ENCODE measurements around the gene CLEC2B.

CLEC2B gene

DNA sequence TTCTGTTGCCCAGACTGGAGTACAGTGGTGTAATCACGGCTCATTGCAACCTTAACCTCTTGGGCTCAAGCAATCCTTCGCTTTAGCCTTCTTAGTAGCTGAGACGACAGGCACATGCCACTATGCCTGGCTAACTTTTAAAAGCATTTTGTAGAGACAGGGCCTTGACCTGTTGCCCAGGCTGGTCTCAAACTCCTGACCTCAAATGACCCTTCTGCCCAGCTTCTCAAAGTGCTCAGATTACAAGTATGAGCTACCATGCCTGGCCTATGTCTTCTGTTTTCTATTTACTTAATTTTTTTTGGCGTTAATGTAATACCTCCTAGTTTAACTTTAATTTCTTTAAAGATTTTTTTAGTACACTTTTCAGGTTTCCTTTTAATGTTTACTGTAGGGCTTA is 62.4 kb downstream of the CLEC2B start:
- no peak for DNase-seq

DNA sequence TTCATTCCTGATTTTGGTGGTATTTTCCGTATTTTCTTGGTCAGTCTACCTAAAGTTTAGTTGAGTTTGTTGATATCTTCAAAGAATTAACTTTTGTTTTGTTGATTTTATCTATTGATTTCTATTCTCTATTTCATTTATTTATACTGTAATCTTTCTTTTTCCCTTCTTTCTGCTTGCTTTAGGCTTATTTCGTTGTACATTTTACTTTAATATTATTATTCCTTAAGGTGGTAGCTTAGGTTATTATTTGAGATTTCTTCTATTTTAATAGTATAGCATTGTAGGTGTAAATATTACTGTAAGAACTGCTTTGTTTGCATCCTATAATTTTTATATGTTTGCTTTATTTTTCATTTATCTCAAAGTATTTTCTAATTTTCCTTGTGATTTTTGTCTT is 63.3 kb downstream of the CLEC2B start:
- DNase-seq: no peak
